GM21360 (cell line): ENCODE results near the gene BLTP3A.
"Not testable (repeated sequence)": the region's sequence is repeated elsewhere in the genome, so short reads cannot be mapped to it uniquely, and the experiment has no call there.

Experiments used
- ATAC-seq: cut with Tn5 transposase; IDR thresholded peaks from one replicate; pipeline ENCODE4 v1.9.1; 2021; ENCODE audit warnings: mild to moderate bottlenecking, moderate library complexity; ENCODE audit not compliant: unreplicated experiment

The BLTP3A gene

DNA sequence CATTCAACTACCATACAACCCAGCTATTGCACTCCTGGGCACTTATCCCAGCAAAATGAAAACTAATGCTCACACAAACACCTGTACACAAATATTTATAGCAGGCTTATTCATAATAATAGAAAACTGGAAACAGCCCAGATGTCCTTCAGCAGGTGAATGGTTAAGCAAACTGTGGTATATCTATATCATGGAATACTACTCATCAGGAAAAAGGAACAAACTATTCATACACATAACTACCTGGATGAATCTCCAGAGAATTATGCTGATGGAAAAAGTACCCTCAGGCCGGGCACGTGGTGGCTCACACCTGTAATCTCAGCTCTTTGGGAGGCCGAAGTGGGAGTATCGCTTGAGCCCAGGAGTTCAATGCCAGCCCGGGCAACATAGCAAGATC is 3.8 kb upstream of the BLTP3A start:
- no peak for ATAC-seq

DNA sequence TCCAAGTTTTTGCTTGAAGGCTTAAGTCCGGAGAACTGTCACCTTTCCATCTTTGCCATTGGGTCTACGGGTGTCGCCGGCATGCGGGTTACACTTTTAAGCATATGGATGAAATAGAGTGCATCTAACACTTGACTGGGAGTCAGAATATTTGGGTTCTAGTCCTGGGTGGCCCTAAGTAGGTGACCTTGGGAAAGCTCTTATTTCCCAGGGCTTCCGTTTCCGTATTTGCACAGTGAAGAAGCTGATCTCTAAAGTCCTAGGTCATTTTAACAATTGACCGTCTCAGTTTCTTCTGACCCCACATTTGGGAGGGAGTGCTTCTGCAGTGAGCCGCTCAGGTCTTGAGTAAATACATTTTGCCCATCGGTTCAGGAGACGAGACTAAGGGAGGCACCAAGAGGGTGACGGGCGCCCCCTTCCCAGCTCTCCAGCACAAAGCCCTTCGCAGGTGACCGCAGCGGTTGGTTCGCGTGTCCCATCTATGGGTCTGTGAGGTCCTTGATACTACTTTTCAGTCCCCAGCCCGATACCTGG is 651 bp upstream of the BLTP3A start:
- no peak for ATAC-seq

- ATAC-seq = no peak
Observed at GRCh38 chr6:34792605-34793500, 970 bp downstream of the BLTP3A start.

GRCh38 chr6:34793877-34794276 is 2.0 kb downstream of the BLTP3A start:
- ATAC-seq = no peak

GRCh38 chr6:34795836-34796425 is 4.0 kb downstream of the BLTP3A start:
- ATAC-seq = no peak

DNA sequence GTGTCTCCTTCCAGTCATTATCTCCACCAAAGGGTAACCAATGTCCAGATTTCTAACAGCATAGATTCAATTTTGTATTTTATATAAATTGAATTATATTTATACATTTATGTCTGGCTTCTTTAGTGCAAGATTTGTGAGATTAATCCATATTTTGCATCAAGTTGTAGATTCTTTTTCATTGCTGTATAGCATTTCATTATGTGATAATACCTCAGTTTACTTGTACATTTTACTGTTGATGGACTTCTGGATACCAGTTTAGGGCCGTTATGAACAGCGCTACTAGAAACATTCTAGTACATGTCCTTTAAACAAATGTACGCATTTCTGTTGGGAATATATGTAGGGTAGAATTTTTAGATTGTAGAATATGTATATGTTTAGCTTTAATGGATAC is 6.2 kb downstream of the BLTP3A start:
- no peak for ATAC-seq

DNA sequence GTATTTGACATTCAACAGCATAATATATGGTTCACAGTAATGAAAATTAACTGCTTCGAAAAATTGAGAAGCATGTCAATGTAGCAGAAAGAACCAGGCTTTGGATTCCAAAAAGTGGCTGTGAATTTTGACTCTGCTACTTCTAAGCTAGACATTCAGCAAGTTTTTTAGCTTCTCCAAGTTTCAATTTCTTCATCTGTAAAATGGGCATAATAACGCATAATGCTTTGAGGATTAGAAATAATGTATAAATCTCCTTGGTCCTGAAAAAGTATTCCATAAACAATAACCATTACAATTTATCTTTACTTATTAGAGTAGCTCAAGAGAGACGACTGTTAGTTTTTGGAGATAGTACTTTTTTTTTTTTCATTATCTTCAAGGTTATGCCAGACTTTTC is 7.7 kb downstream of the BLTP3A start:
- ATAC-seq = no peak

DNA sequence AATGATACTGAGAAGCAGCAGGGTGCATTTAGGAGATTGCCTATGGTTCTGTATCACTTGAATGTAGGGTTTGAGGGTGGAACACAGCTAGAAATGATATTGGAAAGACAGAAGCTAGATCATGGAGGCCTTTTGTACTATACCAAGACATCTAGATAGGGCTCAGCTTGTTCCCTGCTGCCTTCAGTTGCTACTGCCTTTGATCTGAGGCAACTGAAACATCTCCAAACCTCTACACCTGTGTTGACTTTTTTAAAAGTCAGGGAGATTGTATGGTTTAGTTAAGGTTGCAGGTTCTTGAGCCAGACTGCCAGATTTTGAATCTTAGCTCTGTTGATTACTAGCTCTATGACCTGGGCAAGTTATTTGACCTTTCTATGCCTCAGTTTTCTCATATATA is 12.7 kb downstream of the BLTP3A start:
- no peak for ATAC-seq

DNA sequence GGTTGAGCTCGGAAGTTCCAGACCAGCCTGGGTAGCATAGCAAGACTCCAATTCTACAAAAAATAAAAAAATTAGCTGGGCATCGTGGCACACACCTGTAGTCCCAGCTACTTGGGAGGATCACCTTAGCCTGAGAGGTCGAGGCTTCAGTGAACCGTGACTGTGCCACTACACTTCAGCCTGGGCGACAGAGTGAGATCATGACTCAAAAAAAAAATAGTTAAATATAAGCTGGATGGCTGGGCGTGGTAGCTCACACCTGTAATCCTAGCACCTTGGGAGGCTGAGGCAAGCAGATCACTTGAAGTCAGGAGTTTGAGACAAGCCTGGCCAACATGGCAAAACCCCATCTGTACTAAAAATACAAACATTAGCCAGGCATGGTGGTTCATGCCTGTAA is 13.2 kb downstream of the BLTP3A start:
- ATAC-seq = not testable (repeated sequence)

GRCh38 chr6:34806738-34807453 is 15.0 kb downstream of the BLTP3A start:
- no peak for ATAC-seq

- ATAC-seq = not testable (repeated sequence)
Observed at GRCh38 chr6:34808473-34808872, 16.6 kb downstream of the BLTP3A start.

DNA sequence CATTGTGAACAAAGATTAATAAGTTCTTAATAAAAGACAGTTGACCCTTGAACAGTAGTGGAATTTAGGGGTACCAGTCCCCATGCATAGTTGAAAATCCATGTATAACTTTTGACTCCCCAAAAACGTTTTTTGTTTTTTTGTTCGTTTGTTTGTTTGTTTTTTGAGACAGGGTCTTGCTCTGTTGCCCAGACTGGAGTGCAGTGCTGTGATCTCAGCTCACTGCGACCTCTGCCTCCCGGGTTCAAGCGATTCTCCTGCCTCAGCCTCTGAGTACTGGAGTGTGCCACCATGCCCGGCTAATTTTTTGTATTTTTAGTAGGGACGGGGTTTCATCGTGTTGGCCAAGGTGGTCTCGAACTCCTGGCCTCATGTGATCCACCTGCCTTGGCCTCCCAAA is 17.5 kb downstream of the BLTP3A start:
- not testable (repeated sequence) for ATAC-seq

- no peak for ATAC-seq
Observed at GRCh38 chr6:34810017-34810882, 18.4 kb downstream of the BLTP3A start.

DNA sequence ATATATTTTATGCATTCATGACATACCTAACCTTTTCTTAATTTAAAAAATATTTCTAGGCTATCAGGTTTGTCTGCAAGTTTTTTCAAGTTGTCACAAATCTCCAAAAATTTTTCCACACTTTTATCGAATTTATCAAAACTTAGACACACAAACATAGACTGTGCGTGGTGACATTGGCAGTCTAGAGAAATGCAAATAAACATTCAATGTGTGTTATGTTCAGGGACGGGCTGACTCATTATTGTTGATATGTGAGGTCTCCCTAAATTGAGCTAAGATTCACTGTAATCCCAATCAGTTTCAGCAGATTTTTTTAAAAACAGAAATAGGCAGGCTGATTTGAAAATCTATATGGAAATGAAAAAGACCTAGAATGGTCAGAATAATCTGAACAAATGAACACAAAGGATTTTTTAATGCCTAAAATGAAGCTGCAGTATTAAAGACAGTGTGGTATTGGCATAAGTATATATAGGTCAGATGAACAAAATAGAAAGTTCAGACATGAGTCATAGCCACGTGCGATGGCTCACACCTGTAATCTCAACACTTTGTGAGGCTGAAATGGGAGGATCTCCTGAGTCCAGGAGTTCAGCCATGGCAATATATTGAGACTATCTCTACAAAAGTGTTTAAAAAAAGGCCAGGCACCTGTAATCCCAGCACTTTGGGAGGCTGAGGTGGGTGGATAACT is 19.2 kb downstream of the BLTP3A start:
- peak; percentile 73 for ATAC-seq

DNA sequence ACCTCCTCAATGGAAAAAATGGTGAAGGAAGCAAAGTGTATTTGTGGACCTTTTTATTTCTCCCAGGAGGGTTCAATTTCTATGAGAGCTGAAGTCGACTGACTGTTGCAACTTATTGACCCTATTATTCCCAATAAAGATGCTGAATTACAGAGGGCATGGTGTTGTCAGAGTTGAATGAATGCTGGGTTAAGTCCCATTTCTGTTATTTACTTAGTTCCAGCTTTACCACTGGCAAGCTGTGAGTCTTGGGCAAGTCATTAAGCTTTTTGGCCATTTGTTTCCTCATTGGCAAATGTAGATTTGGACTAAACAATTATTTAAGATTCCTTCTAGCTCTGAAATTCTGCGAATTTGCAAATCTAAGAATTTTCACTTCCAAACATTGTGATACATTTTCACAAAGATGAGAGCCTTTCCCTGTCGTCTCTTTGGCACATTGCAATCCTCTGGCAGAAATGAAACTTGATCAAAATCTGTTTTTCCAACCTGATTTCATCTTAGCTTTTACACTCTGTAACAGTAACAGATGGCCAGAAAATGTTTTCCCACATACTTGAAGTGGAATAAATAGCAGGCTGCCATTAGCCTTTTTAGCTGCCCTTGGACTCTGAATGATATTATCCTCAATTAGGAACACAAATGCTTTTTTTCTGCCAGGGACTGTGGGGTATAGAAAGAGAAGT is 21.3 kb downstream of the BLTP3A start:
- no peak for ATAC-seq

DNA sequence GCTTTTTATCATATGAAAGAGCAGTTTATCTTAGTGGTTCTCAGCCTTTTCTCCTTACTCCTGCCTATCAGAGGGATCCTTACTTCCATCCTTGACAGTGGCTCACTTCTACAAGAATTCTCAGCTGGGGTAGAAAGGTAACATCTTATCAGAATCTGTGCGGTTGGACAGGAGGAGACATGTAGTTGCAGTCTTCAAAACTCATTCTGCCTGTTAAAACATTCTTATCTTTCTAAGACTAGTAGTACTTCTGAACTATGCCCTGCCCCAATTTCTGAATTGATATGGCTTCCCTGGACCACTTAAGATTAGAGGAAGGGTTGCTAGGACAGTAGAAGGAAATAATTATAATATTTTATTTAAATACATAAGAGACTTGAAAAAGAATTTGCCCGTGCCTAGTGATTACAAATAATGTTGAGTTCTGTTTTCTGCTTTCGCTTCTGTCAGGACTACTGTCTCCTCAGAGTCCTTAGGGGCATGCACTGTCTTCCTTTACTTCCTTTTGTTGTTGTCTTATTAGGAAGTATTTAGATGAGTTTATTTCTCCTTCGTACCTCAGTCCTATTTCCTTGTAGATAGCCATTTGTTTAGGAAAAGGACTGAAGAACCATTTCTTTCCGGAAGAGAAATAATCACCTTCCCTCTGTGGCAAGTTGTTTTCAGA is 24.9 kb downstream of the BLTP3A start:
- no peak for ATAC-seq

- no peak for ATAC-seq
Observed at GRCh38 chr6:34817446-34817845, 25.6 kb downstream of the BLTP3A start.

- ATAC-seq = not testable (repeated sequence)
Observed at GRCh38 chr6:34818872-34819570, 27.1 kb downstream of the BLTP3A start.
